Measurements from ENCODE around the gene MYRF.

Gene MYRF

DNA sequence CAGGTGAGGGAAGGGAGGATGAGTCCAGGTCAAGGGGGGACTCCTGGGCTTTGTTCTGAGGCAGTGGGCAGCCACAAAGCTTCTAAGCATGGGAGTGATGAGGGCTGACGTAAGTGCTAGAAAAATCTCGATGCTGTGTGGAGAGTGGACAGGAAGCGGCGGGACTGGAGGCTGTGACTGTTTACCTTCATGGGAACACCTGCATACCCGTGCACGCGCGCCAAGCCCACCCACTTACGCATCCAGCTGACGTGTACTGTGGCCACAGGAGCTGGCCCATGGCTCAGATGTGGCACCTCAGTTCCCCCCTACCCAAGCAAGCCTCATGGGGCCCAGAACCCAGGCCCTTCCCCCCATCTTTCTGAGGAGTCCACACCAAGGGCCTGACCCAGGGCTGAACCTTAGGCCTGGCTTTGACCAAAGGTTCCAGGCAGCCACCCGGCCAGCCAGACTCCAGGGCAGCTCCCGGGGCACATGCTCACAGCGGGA is 14.0 kb downstream of the MYRF start:
- Histone ChIP-seq H3K4me3 (ENCODE audit: low read length in 2 of 2) (no peak overlapping the region), H3K79me1 (ENCODE audit: low read depth, low read length) (no peaks in the 10 kb centered on the region), H4K8ac (ENCODE audit: low read depth, low read length) (no peak overlapping the region), H2BK5ac (ENCODE audit: low read length) (peak overlapping the region; percentile 22), H2BK15ac (ENCODE audit: low read length) (peak overlapping the region; percentile 81), H4K91ac (ENCODE audit: low read depth, low read length, poor library complexity) (no peak overlapping the region), H2AK5ac (ENCODE audit: low read depth, low read length) (peak overlapping the region; percentile 94), H2BK12ac (ENCODE audit: low read length) (peak overlapping the region; percentile 41), H3K4ac (ENCODE audit: low read length) (peak overlapping the region; percentile 89), H3K9me3 (replicated peaks in 1 of 2; ENCODE audit: control insufficient read depth in 2 of 2, insufficient read depth in 1 of 2, low read depth in 1 of 2, low read length in 2 of 2) (peaks cover 0 to 2% of the 10 kb centered on the region in 2 donors), H3K4me2 (ENCODE audit: insufficient read depth, low read length, poor library complexity, severe bottlenecking) (no peak overlapping the region), H3K36me3 (replicated peaks in 1 of 2; ENCODE audit: control insufficient read depth in 2 of 2, insufficient read depth in 2 of 2, low read length in 2 of 2) (no peaks in the 10 kb centered on the region), H3K27me3 (ENCODE audit: control insufficient read depth in 3 of 3, insufficient read depth in 3 of 3, low read depth in 1 of 3, low read length in 3 of 3) (no peaks in the 10 kb centered on the region), H3K14ac (ENCODE audit: low read length) (no peak overlapping the region), H3K9ac (ENCODE audit: low read depth, low read length, poor library complexity) (no peak overlapping the region), H3K23ac (ENCODE audit: low read depth, low read length, poor library complexity) (peak overlapping the region; percentile 80), H2BK120ac (ENCODE audit: low read depth, low read length) (peak overlapping the region; percentile 24), H3K27ac (replicated peaks; ENCODE audit: low read length) (no peak overlapping the region), H3K4me1 (ENCODE audit: control insufficient read depth in 2 of 2, insufficient read depth in 1 of 2, low read depth in 1 of 2, low read length in 2 of 2) (peaks cover 9 to 44% of the 10 kb centered on the region in 2 donors), H3K18ac (ENCODE audit: low read length) (peak overlapping the region; percentile 90), H2AFZ (ENCODE audit: low read length) (no peak overlapping the region)
- no peak for DNase-seq (ENCODE audit: low spot score)
- WGBS, 2 donors (ENCODE audit: extremely low coverage in 2 of 2, insufficient read length in 2 of 2, insufficient replicate concordance in 1 of 2), result no CpG with 5 or more reads among the region's 13 CpGs

DNA sequence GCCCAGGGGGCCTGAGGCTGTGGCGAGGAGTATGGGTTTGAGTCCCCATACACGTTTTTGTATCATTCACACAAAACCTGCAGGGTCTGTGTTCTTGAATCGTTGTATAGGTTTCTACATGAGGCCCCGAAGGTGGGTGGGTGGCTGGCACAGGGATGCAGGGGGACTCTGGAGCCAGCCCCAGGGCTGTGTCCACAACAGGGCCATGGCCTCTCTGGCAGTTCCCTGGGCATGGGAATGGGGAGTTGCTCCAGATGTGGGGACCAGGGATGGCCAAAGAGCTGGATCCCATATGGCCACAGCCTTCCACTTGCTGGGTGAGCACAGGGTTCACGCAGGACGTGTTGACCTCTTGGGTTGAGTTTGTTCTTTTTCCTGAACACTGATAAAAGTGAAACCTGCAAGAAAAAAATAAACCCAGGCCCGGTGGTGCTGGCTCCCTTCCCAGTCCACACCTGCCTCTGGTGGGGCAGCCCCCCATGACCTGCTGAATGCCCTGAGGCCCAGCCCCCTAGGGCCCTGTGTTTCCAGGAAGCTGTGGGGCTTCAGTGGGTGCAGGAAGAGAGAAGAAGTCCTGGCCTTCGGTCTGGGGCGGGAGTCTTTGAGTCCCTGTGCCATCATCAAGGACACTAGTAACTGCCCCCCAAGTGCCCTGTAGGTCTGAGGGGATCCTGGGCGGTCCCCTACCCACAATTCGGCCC is 16.1 kb downstream of the MYRF start:
- Histone ChIP-seq H3K4ac (ENCODE audit: low read length) (no peak overlapping the region), H4K91ac (ENCODE audit: low read depth, low read length, poor library complexity) (no peak overlapping the region), H2BK15ac (ENCODE audit: low read length) (peak overlapping the region; percentile 62), H3K14ac (ENCODE audit: low read length) (no peak overlapping the region), H2AFZ (ENCODE audit: low read length) (no peak overlapping the region), H3K27me3 (ENCODE audit: control insufficient read depth in 3 of 3, insufficient read depth in 3 of 3, low read depth in 1 of 3, low read length in 3 of 3) (no peaks in the 10 kb centered on the region), H3K9ac (ENCODE audit: low read depth, low read length, poor library complexity) (no peak overlapping the region), H3K36me3 (replicated peaks in 1 of 2; ENCODE audit: control insufficient read depth in 2 of 2, insufficient read depth in 2 of 2, low read length in 2 of 2) (no peaks in the 10 kb centered on the region), H3K18ac (ENCODE audit: low read length) (peak overlapping the region; percentile 48), H3K4me2 (ENCODE audit: insufficient read depth, low read length, poor library complexity, severe bottlenecking) (no peak overlapping the region), H2BK5ac (ENCODE audit: low read length) (peak overlapping the region; percentile 91), H3K27ac (replicated peaks; ENCODE audit: low read length) (no peak overlapping the region), H3K4me1 (ENCODE audit: control insufficient read depth in 2 of 2, insufficient read depth in 1 of 2, low read depth in 1 of 2, low read length in 2 of 2) (peaks cover 26 to 40% of the 10 kb centered on the region in 2 donors), H4K8ac (ENCODE audit: low read depth, low read length) (no peak overlapping the region), H2AK5ac (ENCODE audit: low read depth, low read length) (peak overlapping the region; percentile 83), H2BK12ac (ENCODE audit: low read length) (peak overlapping the region; percentile 14), H2BK120ac (ENCODE audit: low read depth, low read length) (no peak overlapping the region), H3K79me1 (ENCODE audit: low read depth, low read length) (peaks cover 3% of the 10 kb centered on the region), H3K4me3 (ENCODE audit: low read length in 2 of 2) (no peak overlapping the region), H3K9me3 (replicated peaks in 1 of 2; ENCODE audit: control insufficient read depth in 2 of 2, insufficient read depth in 1 of 2, low read depth in 1 of 2, low read length in 2 of 2) (peaks cover 0 to 2% of the 10 kb centered on the region in 2 donors), H3K23ac (ENCODE audit: low read depth, low read length, poor library complexity) (no peak overlapping the region)
- DNase-seq (ENCODE audit: low spot score), result no peak
- no CpG with 5 or more reads among the region's 11 CpGs for WGBS, 2 donors (ENCODE audit: extremely low coverage in 2 of 2, insufficient read length in 2 of 2, insufficient replicate concordance in 1 of 2)

DNA sequence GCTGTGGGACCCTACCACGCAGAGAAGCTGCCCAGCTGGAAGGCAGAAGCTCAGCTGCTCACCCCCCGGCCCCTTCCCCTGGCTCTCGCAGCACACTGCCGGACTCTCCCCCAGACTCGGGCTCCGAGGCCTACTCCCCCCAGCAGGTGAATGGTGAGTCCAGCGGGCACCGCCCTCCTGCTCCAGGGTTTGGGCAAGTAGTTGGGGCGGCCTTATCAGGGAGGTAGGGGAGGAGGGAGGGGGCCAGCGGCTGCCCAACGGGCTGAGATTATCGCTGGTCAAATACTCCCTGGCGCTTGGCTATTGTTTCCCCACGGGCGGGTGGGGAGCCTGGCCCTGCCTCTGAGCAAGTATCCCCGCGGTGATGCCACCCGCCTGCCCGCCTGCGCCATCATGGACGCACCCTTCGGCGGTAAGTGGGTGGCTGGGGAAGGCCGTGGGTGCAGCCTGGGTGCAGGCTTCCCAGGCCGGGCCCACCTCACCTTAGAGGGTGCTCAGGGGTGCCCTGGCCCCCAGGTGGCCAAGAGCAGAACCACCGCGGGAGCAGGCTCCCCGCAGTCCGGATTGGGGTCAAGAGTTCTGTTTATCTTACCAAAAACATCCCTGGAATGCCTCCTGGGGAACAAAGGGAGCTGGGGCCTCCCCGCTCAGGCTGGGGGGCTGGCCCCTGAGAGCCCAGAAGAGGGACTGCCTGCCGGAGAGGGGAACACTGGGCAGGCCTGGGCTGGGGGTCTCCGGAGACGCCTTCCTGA is 16.9 kb downstream of the MYRF start:
- no CpG with 5 or more reads among the region's 33 CpGs for WGBS, 2 donors (ENCODE audit: extremely low coverage in 2 of 2, insufficient read length in 2 of 2, insufficient replicate concordance in 1 of 2)
- Histone ChIP-seq H2BK5ac (ENCODE audit: low read length) (peak overlapping the region; percentile 91), H4K91ac (ENCODE audit: low read depth, low read length, poor library complexity) (no peak overlapping the region), H3K79me1 (ENCODE audit: low read depth, low read length) (peaks cover 3% of the 10 kb centered on the region), H3K4me1 (ENCODE audit: control insufficient read depth in 2 of 2, insufficient read depth in 1 of 2, low read depth in 1 of 2, low read length in 2 of 2) (peaks cover 30 to 39% of the 10 kb centered on the region in 2 donors), H3K27me3 (ENCODE audit: control insufficient read depth in 3 of 3, insufficient read depth in 3 of 3, low read depth in 1 of 3, low read length in 3 of 3) (no peaks in the 10 kb centered on the region), H3K4ac (ENCODE audit: low read length) (no peak overlapping the region), H4K8ac (ENCODE audit: low read depth, low read length) (no peak overlapping the region), H2BK15ac (ENCODE audit: low read length) (peak overlapping the region; percentile 98), H2BK12ac (ENCODE audit: low read length) (peak overlapping the region; percentile 80), H3K4me2 (ENCODE audit: insufficient read depth, low read length, poor library complexity, severe bottlenecking) (no peak overlapping the region), H2AK5ac (ENCODE audit: low read depth, low read length) (peak overlapping the region; percentile 97), H3K36me3 (replicated peaks in 1 of 2; ENCODE audit: control insufficient read depth in 2 of 2, insufficient read depth in 2 of 2, low read length in 2 of 2) (no peaks in the 10 kb centered on the region), H2BK120ac (ENCODE audit: low read depth, low read length) (no peak overlapping the region), H3K9me3 (replicated peaks in 1 of 2; ENCODE audit: control insufficient read depth in 2 of 2, insufficient read depth in 1 of 2, low read depth in 1 of 2, low read length in 2 of 2) (no peaks in the 10 kb centered on the region), H3K27ac (replicated peaks; ENCODE audit: low read length) (no peak overlapping the region), H3K23ac (ENCODE audit: low read depth, low read length, poor library complexity) (no peak overlapping the region), H2AFZ (ENCODE audit: low read length) (no peak overlapping the region), H3K4me3 (ENCODE audit: low read length in 2 of 2) (no peak overlapping the region), H3K9ac (ENCODE audit: low read depth, low read length, poor library complexity) (peak overlapping the region; percentile 61), H3K18ac (ENCODE audit: low read length) (peak overlapping the region; percentile 93), H3K14ac (ENCODE audit: low read length) (peak overlapping the region; percentile 63)
- DNase-seq (ENCODE audit: low spot score), result no peak

Measured in neuronal stem cell (in vitro differentiated cells).